Keratinocyte (primary cell): Measurements from ENCODE around the gene RALGAPA2. TPM values are rescaled to one million over a fixed set of nuclear protein-coding genes. Genes with fewer than 3 reads are reported as not detected.

Source experiments
- DNase-seq: peaks from one replicate; pipeline ENCODE4 v3.0.0-alpha.2; 2011; ENCODE audit warnings: low read depth, missing footprints, low spot score
- FAIRE-seq: peaks from 2 replicates; lab custom pipeline; 2011; peaks lifted over from hg19 to GRCh38; lab: Jason Lieb, UNC
- H2AFZ ChIP-seq: 2 replicates; pipeline ENCODE4 v1.6.0; 2012; ENCODE audit warnings: low read length, control low read depth, inconsistent platforms; ENCODE audit not compliant: control insufficient read depth
- H3K27ac ChIP-seq: 2 replicates; pipeline ENCODE4 v1.5.1; 2011; ENCODE audit warnings: low read length; ENCODE audit not compliant: control insufficient read depth, insufficient read depth
- H3K27me3 ChIP-seq: 3 replicates; pipeline ENCODE4 v1.6.0; 2011; ENCODE audit warnings: low read length; ENCODE audit not compliant: control insufficient read depth, insufficient read depth; ENCODE audit errors: extremely low read depth
- H3K36me3 ChIP-seq, 2 experiments: 2 replicates in 1 of 2; 3 replicates in 1 of 2; pipeline ENCODE4 v1.5.1; 2011; ENCODE audit warnings: low read length in 2 of 2, mild to moderate bottlenecking in 1 of 2; ENCODE audit not compliant: control insufficient read depth in 2 of 2, insufficient read depth in 2 of 2; ENCODE audit errors: extremely low read depth in 1 of 2
- H3K4me1 ChIP-seq: 3 replicates; pipeline ENCODE4 v1.5.1; 2011; ENCODE audit warnings: low read length; ENCODE audit not compliant: control insufficient read depth, insufficient read depth; ENCODE audit errors: extremely low read depth
- H3K4me2 ChIP-seq: 3 replicates; pipeline ENCODE4 v1.6.0; 2011; ENCODE audit warnings: low read depth, low read length; ENCODE audit not compliant: control insufficient read depth, insufficient read depth; ENCODE audit errors: extremely low read depth
- H3K4me3 ChIP-seq, 3 experiments: fragments of 200-600 bp in 1 of 3; sonication (generic) in 1 of 3; 2 replicates in 2 of 3; 3 replicates in 1 of 3; pipeline ENCODE4 v1.5.1; 2011 to 2016; ENCODE audit warnings: low read length in 3 of 3, mild to moderate bottlenecking in 3 of 3, control low read depth in 2 of 3, inconsistent platforms in 1 of 3, low read depth in 1 of 3, mixed read lengths in 1 of 3, mixed run types in 1 of 3, moderate library complexity in 1 of 3; ENCODE audit not compliant: control insufficient read depth in 2 of 3, insufficient read depth in 2 of 3; ENCODE audit errors: extremely low read depth in 1 of 3
- H3K79me2 ChIP-seq: 2 replicates; pipeline ENCODE4 v1.6.0; 2012; ENCODE audit warnings: low read length; ENCODE audit not compliant: control insufficient read depth, insufficient read depth
- H3K9ac ChIP-seq: 3 replicates; pipeline ENCODE4 v1.6.0; 2011; ENCODE audit warnings: low read length; ENCODE audit not compliant: control insufficient read depth, insufficient read depth; ENCODE audit errors: extremely low read depth
- H3K9me1 ChIP-seq: 3 replicates; pipeline ENCODE4 v1.6.0; 2011; ENCODE audit warnings: low read length; ENCODE audit not compliant: control insufficient read depth, insufficient read depth; ENCODE audit errors: extremely low read depth
- H3K9me3 ChIP-seq: 2 replicates; pipeline ENCODE4 v1.5.1; 2012; ENCODE audit warnings: low read depth, low read length; ENCODE audit not compliant: control insufficient read depth
- H4K20me1 ChIP-seq: 3 replicates; pipeline ENCODE4 v1.6.0; 2011; ENCODE audit warnings: low read length; ENCODE audit not compliant: control insufficient read depth, insufficient read depth; ENCODE audit errors: extremely low read depth
- EZH2 ChIP-seq: IDR thresholded peaks from one replicate; pipeline ENCODE4 v1.6.1; 2012; ENCODE audit warnings: inconsistent platforms, mild to moderate bottlenecking, low read length, moderate library complexity
- dilution Hi-C: fragments of 300-500 bp; cut with MboI; formaldehyde crosslinking; loops from one replicate; pipeline ENCODE4 v1.7.0; 2020; ENCODE audit warnings: low sequenced_read_pairs; ENCODE audit not compliant: extremely low pct_ligation_motif_present
- polyA plus RNA-seq, 5 experiments: library from polyadenylated mRNA; depleted of rRNA in 3 of 5; stranded (reverse) in 3 of 5; stranded (forward) in 1 of 5; unstranded in 1 of 5; fragments of >200 nt; gene quantifications; 1 replicate in 1 of 5; 2 replicates in 3 of 5; 3 replicates in 1 of 5; pipeline versions ENCODE4 v1.2.1 to v1.2.3, GENCODE V29; 2011 to 2012; ENCODE audit warnings: missing spikeins in 2 of 5, low read depth in 1 of 5, low replicate concordance in 1 of 5
- TF ChIP-seq, protein P1 (sequence below), 3 experiments: IDR thresholded peaks in 1 of 3; conservative IDR thresholded peaks in 1 of 3; optimal IDR thresholded peaks in 1 of 3; 2 replicates in 2 of 3; 3 replicates in 1 of 3; pipeline versions ENCODE3 to v1.5.1; 2011; ENCODE audit warnings: low read length in 3 of 3, mild to moderate bottlenecking in 3 of 3, moderate library complexity in 2 of 3, control low read depth in 1 of 3, inconsistent platforms in 1 of 3; ENCODE audit not compliant: insufficient read depth in 2 of 3; ENCODE audit errors: extremely low read depth in 1 of 3

The RALGAPA2 gene
- polyA plus RNA-seq, 1 donor (not counting 4 experiments of a cell fraction or from before 2014, with no cell fraction given): 3.2 TPM

DNA sequence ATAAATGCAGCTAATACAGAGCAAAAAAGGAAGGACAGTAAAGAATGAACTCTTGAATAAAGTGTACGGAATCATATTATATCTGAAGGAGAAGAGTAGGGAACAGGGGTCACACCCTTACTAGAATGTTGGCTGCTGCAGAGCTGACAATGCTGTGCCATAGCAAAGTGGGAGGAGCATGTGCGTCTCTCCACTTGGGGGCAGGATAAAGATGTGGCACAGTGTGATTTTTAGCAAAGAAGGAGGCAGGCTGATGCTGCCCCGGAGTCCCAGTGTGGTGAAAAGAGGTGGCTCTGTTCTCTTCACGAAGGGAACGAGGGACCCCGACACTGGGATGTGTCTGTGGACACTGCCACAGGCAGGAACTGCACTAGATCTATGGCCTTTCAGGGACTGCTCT lies 277.0 kb downstream of the RALGAPA2 start:
- FAIRE-seq: no peak
- Histone ChIP-seq H3K9me1 (no peaks in the 10 kb centered on the region), H3K4me2 (no peak overlapping the region), H3K79me2 (no peaks in the 10 kb centered on the region), H3K27me3 (no peaks in the 10 kb centered on the region), H3K36me3 (no peaks in the 10 kb centered on the region), H3K9ac (no peak overlapping the region), H4K20me1 (no peaks in the 10 kb centered on the region), H3K27ac (no peak overlapping the region), H3K4me1 (no peaks in the 10 kb centered on the region), H2AFZ (no peak overlapping the region), H3K9me3 (no peaks in the 10 kb centered on the region), H3K4me3 (no peak overlapping the region)
- DNase-seq: no peak
- dilution Hi-C loops: no loop called here
- TF ChIP-seq EZH2: no peak
- TF ChIP-seq, protein P1, sequence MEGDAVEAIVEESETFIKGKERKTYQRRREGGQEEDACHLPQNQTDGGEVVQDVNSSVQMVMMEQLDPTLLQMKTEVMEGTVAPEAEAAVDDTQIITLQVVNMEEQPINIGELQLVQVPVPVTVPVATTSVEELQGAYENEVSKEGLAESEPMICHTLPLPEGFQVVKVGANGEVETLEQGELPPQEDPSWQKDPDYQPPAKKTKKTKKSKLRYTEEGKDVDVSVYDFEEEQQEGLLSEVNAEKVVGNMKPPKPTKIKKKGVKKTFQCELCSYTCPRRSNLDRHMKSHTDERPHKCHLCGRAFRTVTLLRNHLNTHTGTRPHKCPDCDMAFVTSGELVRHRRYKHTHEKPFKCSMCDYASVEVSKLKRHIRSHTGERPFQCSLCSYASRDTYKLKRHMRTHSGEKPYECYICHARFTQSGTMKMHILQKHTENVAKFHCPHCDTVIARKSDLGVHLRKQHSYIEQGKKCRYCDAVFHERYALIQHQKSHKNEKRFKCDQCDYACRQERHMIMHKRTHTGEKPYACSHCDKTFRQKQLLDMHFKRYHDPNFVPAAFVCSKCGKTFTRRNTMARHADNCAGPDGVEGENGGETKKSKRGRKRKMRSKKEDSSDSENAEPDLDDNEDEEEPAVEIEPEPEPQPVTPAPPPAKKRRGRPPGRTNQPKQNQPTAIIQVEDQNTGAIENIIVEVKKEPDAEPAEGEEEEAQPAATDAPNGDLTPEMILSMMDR (optimal IDR thresholded peaks at IDR 0.05 in 1 of 3, IDR thresholded peaks at IDR 0.05 in 1 of 3, conservative IDR thresholded peaks at IDR 0.05 in 1 of 3; ENCODE audit: extremely low read depth in 1 of 3, insufficient read depth in 2 of 3, low read length in 3 of 3): peak in 1 of 3 experiments; percentile 43

DNA sequence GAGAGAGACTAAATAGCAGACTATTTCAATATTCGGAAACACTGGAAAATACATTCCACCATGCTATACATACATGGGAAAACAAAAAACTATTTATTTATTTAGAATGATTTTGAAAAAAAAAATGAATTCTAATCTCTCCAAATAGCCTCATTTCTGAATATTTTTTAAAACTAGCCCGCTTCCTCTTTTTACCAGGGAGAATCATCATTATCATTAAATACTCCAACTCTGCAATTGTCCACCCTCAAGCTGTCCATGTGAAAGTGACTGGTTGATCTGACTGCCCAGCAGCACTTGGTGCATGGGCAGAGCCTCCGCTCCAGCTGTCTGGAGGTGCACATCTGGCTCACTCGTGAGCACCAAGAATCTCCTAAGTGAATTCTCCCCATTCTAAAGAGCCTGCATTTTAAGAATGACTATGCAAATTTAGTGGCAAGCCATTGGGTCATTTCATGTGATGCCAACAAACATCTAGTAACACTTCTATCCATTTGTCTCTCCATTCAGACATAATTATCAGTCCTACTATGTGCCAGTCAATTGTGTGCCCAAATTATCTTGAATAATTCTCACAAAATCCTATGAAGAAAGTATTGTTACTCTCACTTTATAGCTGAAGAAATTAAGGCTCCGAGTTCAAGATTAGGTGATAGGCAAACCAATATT lies 279.7 kb downstream of the RALGAPA2 start:
- Histone ChIP-seq H3K27me3 (no peaks in the 10 kb centered on the region), H3K4me2 (no peak overlapping the region), H3K4me3 (no peak overlapping the region), H3K9ac (no peak overlapping the region), H3K36me3 (no peaks in the 10 kb centered on the region), H3K4me1 (no peaks in the 10 kb centered on the region), H2AFZ (no peak overlapping the region), H3K79me2 (no peaks in the 10 kb centered on the region), H3K9me3 (no peaks in the 10 kb centered on the region), H3K27ac (no peak overlapping the region), H4K20me1 (no peaks in the 10 kb centered on the region), H3K9me1 (no peaks in the 10 kb centered on the region)
- no peak for TF ChIP-seq EZH2
- TF ChIP-seq, protein P1 (optimal IDR thresholded peaks at IDR 0.05 in 1 of 3, IDR thresholded peaks at IDR 0.05 in 1 of 3, conservative IDR thresholded peaks at IDR 0.05 in 1 of 3; ENCODE audit: extremely low read depth in 1 of 3, insufficient read depth in 2 of 3, low read length in 3 of 3): no peak
- DNase-seq (no peak), FAIRE-seq (no peak)
- dilution Hi-C loops: no loop called here
